ENCODE results near the gene SGPP2.

SGPP2 gene

GRCh38 chr2:222430071-222430470, 5.7 kb downstream of the SGPP2 start (continued):
- TF ChIP-seq ZNF518A (tag by site-specific recombination; conservative IDR thresholded peaks at IDR 0.05; ENCODE audit: low read depth) = no peak
- TF ChIP-seq ZNF48 (tag by site-specific recombination; IDR thresholded peaks at IDR 0.05) = no peak
- no peak for TF ChIP-seq ZNF19 (tag by site-specific recombination; IDR thresholded peaks at IDR 0.05; ENCODE audit: low read depth)

DNA sequence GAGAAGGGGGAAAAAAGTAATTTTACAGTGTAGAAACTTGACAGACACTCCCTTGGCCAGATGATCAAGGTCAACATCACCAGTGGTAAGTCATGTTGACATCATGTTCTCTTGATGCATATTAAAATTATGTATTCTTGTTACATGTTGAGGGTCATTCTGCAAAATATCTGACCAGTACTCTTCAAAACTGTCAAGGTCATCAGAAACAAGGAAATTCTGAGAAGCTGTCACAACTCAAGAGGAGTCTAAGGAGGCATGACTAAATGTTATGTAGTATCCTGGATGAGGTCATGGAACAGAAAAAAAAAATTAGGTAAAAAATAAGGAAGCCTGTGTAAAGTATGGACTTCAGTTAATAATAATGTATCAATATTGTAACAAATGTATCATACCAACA, 6.3 kb downstream of the SGPP2 start:
- POLR2A ChIA-PET = no interaction called here
- Histone ChIP-seq H3K36me3 (ENCODE audit: control insufficient read depth in 2 of 2, insufficient read depth in 1 of 2, low read length in 2 of 2) (no peaks in the 10 kb centered on the region), H3K9me3 (ENCODE audit: control insufficient read depth, insufficient read depth, low read depth, low read length) (no peaks in the 10 kb centered on the region), H3K4me3 (ENCODE audit: low read depth, low read length) (no peak overlapping the region), H3K27ac (ENCODE audit: extremely low read depth, low read depth, low read length) (no peak overlapping the region), H3K4me1 (ENCODE audit: control insufficient read depth, insufficient read depth, low read length) (peaks cover 22% of the 10 kb centered on the region)
- CTCF ChIA-PET = interaction anchor here (0.7 kb wide), 1 partner anchor 86 kb away, joined by 5 read pairs; no protein-coding TSS in a partner anchor
- no peak for TF ChIP-seq ZNF24 (tag by site-specific recombination; IDR thresholded peaks at IDR 0.05)
- no peak for TF ChIP-seq TCF7L2 (IDR thresholded peaks at IDR 0.05; ENCODE audit: borderline replicate concordance, low read depth, low read length)
- no peak for TF ChIP-seq ZNF416 (tag by site-specific recombination; IDR thresholded peaks at IDR 0.05)
- TF ChIP-seq ZNF529 (tag by site-specific recombination; IDR thresholded peaks at IDR 0.05; ENCODE audit: insufficient replicate concordance) = no peak
- no peak for TF ChIP-seq ZNF311 (tag by site-specific recombination; IDR thresholded peaks at IDR 0.05; ENCODE audit: borderline replicate concordance)
- TF ChIP-seq ZNF211 (tag by site-specific recombination; IDR thresholded peaks at IDR 0.05; ENCODE audit: low read depth) = no peak
- TF ChIP-seq OVOL3 (tag by site-specific recombination; IDR thresholded peaks at IDR 0.05) = no peak
- no peak for TF ChIP-seq KLF7 (tag by site-specific recombination; IDR thresholded peaks at IDR 0.05; ENCODE audit: borderline replicate concordance)
- no peak for TF ChIP-seq BCL11A (tag by site-specific recombination; IDR thresholded peaks at IDR 0.05; ENCODE audit: low read depth)
- no peak for TF ChIP-seq ZBTB8A (tag by site-specific recombination; IDR thresholded peaks at IDR 0.05)

DNA sequence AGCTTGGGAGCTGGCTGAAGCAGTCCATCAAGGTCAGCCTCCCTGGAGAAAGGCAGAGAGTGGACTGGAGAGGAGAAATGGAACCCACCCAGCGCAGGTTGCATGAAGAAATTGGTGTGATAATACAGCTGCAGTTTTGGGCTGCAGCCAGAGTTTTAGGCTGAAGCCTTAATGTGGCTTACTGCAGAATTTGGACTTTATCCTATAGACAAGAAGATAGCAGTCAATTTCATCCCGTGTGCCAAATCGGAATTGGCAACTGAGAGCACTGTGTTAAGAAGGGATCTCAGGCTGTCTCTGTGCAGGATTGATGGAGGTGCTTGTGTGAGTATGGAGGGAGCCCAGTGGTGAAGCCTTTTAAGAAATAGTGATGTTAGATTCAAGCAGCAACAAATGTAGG, 7.5 kb downstream of the SGPP2 start:
- ChIA-PET POLR2A (no interaction called here), CTCF (interaction anchor here (0.6 kb wide), 1 partner anchor 46 kb away, joined by 3 read pairs; no protein-coding TSS in a partner anchor)
- H3K27ac ChIP-seq (ENCODE audit: extremely low read depth, low read depth, low read length) = no peak overlapping the region

More for the DNA sequence above, 7.5 kb downstream of the SGPP2 start:
- Histone ChIP-seq H3K36me3 (ENCODE audit: control insufficient read depth in 2 of 2, insufficient read depth in 1 of 2, low read length in 2 of 2) (no peaks in the 10 kb centered on the region), H3K4me1 (ENCODE audit: control insufficient read depth, insufficient read depth, low read length) (peaks cover 13% of the 10 kb centered on the region), H3K9me3 (ENCODE audit: control insufficient read depth, insufficient read depth, low read depth, low read length) (no peaks in the 10 kb centered on the region), H3K4me3 (ENCODE audit: low read depth, low read length) (no peak overlapping the region)
- TF ChIP-seq, protein P1, sequence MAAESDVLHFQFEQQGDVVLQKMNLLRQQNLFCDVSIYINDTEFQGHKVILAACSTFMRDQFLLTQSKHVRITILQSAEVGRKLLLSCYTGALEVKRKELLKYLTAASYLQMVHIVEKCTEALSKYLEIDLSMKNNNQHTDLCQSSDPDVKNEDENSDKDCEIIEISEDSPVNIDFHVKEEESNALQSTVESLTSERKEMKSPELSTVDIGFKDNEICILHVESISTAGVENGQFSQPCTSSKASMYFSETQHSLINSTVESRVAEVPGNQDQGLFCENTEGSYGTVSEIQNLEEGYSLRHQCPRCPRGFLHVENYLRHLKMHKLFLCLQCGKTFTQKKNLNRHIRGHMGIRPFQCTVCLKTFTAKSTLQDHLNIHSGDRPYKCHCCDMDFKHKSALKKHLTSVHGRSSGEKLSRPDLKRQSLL (tag by site-specific recombination; IDR thresholded peaks at IDR 0.05) = no peak
- no peak for TF ChIP-seq ZNF529 (tag by site-specific recombination; IDR thresholded peaks at IDR 0.05; ENCODE audit: insufficient replicate concordance)
- no peak for TF ChIP-seq ZNF510 (tag by site-specific recombination; IDR thresholded peaks at IDR 0.05; ENCODE audit: insufficient replicate concordance)
- no peak for TF ChIP-seq ZNF585B (tag by site-specific recombination; IDR thresholded peaks at IDR 0.05)
